ENCODE measurements around the gene JADE2.

JADE2 gene

DNA sequence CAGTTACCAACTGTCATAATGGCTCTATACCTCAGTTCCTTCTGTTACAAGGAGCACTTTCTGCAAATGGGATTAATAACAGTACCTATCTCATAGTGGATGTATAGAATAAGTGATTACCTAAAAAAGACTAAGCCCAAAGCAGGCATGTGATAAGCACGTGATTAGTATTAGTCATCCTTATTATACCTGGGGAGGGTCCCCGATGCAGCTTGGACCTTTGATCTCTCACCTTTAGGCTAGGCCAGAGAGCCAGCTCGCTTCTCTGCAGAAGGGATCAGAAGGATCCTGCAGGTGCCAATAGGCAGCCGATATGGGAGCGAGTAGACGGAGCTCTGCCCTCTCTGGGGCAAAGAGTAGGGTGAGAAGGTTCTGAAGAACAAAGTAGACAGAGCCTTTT is 4.0 kb downstream of the JADE2 start:
- DNase-seq (ENCODE audit: low read depth in 2 of 2) = no peak

GRCh38 chr5:134530301-134531077 is 5.0 kb downstream of the JADE2 start:
- no peak for DNase-seq (ENCODE audit: low read depth in 2 of 2)

DNA sequence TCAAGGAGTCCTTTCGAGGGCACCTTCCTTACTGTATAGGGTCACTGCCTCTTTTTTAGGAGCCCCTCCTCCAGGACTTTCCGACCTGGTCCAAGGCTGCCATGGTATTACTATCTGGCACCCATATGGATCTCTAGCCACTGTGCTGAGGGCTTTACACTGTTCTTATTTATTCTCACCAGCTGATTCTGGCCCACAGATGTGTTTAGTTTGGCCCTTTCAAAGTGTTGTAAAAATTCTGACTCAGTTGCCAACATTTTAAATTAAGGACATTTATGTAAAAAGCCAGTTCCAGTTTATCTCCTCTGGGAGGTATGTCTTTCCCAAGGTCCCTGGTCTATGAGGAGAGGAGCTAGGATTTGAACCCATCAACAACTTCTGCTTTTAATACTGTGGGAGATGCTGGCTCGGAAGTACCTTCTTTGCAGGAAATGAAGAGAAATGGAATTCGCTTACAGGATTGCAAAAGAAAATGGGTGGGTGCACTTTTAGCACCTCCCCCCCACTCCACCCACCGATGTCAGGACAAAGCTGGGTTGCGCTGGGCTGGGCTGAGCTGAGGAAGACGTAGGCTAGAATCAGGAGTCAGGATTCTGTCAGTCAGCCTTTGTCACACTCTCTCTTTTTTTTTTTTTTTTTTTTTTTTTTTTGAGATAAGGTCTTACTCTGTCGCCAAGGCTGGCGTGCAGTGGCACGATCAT is 7.8 kb downstream of the JADE2 start:
- no peak for DNase-seq (ENCODE audit: low read depth in 2 of 2)

DNA sequence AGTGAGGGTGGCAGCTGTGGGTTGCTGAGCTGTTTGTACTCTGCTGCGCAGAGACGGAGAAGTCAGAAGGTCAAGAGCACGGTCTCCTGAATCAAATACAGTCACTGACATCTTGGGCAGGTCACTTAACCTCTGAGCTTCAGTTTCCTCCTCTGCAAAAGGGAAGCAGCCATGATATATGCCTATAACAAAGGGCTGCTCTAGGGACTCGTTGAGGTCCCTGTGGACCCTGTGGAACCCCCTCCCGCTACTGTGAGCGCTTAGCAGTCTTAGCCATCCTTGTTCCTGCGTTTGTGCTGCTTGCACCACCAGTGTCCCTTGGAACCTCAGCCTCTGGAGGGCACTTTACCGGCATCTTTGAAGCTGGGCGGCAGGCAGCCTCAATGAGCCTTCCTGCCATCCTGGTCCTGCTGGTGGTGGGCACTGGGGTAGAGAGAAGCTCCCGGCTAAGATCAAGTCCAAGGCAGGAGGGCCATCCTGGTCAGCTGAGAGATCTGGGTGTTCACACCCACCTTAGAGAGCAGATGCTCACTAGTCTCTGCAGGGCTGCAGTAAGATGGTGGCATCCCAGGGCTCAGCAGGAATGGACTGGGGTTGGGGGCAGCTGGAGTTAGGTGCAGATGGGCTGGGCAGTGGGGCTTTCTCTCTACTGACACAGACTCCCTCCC is 8.7 kb downstream of the JADE2 start:
- DNase-seq (ENCODE audit: low read depth in 2 of 2) = no peak

GRCh38 chr5:134534726-134535110 is 9.2 kb downstream of the JADE2 start:
- DNase-seq (ENCODE audit: low read depth in 2 of 2) = no peak

DNA sequence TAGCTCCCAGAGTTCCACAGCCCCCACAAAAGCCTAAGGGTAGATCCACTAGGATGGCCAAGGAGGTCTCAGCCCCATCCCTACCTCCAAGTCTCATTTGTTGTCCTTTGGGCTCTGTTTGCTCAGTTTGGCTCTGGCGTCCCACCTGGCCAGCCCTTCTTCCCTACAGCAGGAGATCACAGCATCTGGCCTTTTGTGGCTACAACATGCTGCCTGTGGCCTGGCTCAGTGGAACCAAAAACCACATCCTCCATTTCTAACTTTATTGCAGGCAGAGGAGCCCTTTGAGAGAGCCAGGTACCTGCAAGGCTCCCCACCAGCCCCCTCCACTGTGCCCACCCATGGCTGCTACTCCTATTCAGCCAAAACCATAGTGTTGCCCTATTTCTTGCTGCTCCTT is 11.4 kb downstream of the JADE2 start:
- no peak for DNase-seq (ENCODE audit: low read depth in 2 of 2)

GRCh38 chr5:134537297-134537696 is 11.8 kb downstream of the JADE2 start:
- no peak for DNase-seq (ENCODE audit: low read depth in 2 of 2)

DNA sequence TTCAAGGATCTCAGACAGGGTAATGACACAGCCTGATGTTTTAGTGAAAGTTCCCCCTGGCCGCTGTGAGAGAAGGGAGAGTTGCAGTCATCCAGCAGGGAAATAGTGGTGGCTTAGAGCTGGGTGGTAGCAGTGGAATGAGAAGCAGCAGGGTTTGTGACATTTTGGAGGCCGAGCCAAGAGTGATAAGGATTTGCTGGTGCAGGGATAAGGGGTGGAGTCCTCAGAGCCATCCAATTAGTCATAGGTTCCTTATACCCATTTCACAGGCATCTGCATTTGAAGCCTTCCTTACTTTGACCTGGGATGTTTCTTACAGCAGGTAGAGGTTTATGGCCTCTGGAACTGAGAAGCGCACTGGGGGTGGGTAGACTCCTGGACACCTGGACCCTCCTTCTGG is 12.8 kb downstream of the JADE2 start:
- DNase-seq (ENCODE audit: low read depth in 2 of 2) = no peak

GRCh38 chr5:134539732-134540131 is 14.3 kb downstream of the JADE2 start:
- DNase-seq (ENCODE audit: low read depth in 2 of 2) = no peak

DNA sequence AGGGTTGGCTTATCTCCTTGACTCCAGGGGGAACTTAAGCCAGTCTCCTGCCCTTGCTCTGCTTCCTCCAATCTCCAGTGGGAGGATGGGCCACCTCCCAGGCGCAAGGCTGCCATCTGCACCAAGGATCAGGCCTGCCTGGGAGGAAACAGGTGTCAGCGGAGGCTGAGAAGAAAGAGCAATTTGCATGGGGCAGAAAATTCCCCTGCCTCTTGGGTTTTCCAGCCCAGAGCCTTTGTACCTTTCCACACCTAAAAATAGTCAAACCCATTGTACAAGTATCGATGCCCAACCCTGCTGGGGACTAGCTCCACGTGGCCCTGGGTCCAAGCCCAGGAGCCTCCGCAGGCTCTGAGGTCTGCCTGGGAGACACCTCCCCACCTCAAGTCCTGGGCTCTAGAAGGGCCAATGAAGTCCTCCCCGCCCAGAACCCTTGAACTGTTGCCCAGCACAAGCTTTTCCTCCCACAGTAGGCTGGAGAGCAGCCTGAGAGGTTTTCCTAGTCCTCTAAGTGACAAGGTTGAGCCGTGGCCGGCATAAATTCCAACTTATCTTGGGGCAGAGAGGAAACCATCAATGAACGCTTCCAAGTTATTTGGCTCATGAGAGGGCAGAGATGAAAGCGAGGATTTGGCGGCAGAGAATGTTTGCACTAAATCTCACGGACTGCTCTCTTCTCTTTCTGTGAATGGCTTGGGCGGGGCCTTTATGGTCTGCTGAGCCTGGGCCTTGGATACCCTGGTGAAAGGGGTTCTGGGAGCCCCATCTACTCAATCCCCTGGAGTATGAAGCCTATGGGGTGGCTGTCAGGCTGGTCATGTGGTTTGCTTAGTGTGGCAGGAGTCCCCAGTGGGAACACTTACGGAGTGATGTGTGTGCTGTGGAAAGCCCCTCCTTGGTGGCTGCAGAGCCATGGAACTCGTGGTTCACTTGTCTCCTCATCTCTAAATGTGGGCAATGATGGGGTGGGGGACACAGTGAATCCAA is 15.6 kb downstream of the JADE2 start:
- DNase-seq (ENCODE audit: low read depth in 2 of 2) = no peak

DNA sequence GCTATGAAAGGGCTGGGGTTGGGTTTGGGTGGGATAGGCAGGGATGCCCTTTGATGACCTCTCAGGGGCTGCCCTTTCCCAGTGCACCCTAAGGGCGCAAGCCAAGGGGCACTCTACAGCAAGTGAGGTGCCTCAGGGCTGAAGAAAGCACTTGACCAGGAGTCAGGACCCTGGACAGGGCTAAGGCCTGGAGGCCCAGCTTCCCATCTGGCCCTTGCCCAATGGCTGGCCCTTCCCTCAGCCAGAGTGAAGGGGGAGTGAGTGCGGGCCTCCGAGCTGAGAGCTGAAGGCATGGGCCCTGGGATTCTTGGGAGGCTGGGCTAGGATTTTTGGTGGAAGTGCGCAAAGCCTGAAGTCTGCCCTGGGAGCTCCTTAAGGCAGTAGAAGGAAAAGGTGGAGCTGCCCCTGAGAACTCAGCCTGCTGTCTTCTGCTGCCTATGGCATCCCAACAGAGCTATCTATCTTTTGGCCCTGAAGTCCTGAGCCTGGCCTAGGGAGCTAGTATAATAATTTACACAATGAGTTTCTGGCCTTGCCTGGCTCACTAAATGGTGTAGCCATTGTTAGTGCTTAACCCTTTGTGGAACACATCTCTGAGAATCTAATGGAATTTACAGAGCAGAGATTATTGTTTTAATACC is 16.4 kb downstream of the JADE2 start:
- no peak for DNase-seq (ENCODE audit: low read depth in 2 of 2)

GRCh38 chr5:134543820-134544614 is 18.5 kb downstream of the JADE2 start:
- peak in 1 of 2 donors; percentile 15 for DNase-seq (ENCODE audit: low read depth in 2 of 2)

- DNase-seq (ENCODE audit: low read depth in 2 of 2) = no peak
Observed at GRCh38 chr5:134545070-134545868, 19.8 kb downstream of the JADE2 start.

- DNase-seq (ENCODE audit: low read depth in 2 of 2) = no peak
Observed at GRCh38 chr5:134547066-134547465, 21.6 kb downstream of the JADE2 start.

DNA sequence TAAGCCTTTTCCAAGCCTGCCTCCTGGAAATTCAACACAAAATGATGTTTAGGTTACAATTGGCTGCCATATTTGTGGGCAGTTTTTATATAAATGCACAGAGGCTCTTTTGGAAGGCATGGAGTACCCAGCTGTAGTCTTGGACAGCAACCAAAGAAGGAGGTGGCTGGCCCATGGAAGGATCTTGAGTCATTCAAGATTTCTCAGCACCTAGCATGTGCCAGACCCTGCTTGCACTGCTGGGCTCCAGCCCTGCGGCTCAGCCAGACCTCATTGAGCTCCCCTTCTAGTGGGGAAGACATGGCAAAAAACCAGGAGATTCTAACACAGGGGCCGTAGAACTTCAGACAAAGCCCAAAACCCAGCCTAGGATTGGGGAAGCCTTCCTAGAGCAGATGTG is 22.1 kb downstream of the JADE2 start:
- no peak for DNase-seq (ENCODE audit: low read depth in 2 of 2)

GRCh38 chr5:134547999-134548658 is 22.7 kb downstream of the JADE2 start:
- no peak for DNase-seq (ENCODE audit: low read depth in 2 of 2)

DNA sequence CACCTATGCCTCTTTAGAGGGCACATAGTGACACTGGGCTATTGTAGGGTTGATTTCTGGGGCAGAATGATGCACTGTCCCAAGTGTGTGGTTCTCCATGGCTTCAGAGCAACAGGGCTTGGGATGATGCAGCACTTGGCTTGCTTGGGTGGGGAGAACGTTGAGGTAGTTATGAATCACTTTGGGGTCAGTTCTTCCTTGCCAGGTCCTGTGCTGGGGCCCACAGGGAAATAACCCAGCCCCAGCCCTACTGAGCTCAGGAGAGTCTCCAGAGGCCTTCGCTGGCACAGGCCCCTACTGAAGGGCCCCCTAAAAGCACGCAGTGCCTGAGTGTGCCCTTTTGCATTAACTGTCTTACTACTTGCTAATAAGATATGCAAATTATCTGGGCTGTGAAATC is 24.2 kb downstream of the JADE2 start:
- DNase-seq (ENCODE audit: low read depth in 2 of 2) = no peak

- DNase-seq (ENCODE audit: low read depth in 2 of 2) = no peak
Observed at GRCh38 chr5:134550271-134551214, 25.1 kb downstream of the JADE2 start.

All from stimulated activated CD4-positive, alpha-beta T cell treated with anti-CD3 and anti-CD28 coated beads, Interleukin-1b, Interleukin-23, amount 100 ng/mL, for 1 hour (primary cell).